Neuronal stem cell (in vitro differentiated cells): Measurements from ENCODE around the gene HS3ST6.
A peak's percentile ranks its signal among the peaks of the same experiment; 100 is the strongest.

Experiments used
- DNase-seq: peaks from one replicate; pipeline ENCODE4 v3.0.0-alpha.2; 2013; ENCODE audit warnings: low spot score
- H2AFZ ChIP-seq: one replicate; pipeline ENCODE4 v1.6.1; 2013; ENCODE audit warnings: mild to moderate bottlenecking, low read length, inconsistent platforms
- H2AK5ac ChIP-seq: 2 replicates; pipeline ENCODE4 v1.6.1; 2013; ENCODE audit warnings: low read depth, mild to moderate bottlenecking, inconsistent platforms, low read length, moderate library complexity, mixed read lengths
- H2BK120ac ChIP-seq: 2 replicates; pipeline ENCODE4 v1.6.1; 2013; ENCODE audit warnings: low read depth, mild to moderate bottlenecking, inconsistent platforms, low read length, moderate library complexity, mixed read lengths
- H2BK12ac ChIP-seq: one replicate; pipeline ENCODE4 v1.6.1; 2013; ENCODE audit warnings: low read length, inconsistent platforms
- H2BK15ac ChIP-seq: 2 replicates; pipeline ENCODE4 v1.6.1; 2013; ENCODE audit warnings: mild to moderate bottlenecking, low read length, inconsistent platforms, mixed read lengths
- H2BK5ac ChIP-seq: one replicate; pipeline ENCODE4 v1.6.1; 2013; ENCODE audit warnings: inconsistent platforms, mild to moderate bottlenecking, low read length, moderate library complexity
- H3K14ac ChIP-seq: one replicate; pipeline ENCODE4 v1.6.1; 2013; ENCODE audit warnings: low read length, inconsistent platforms
- H3K18ac ChIP-seq: 2 replicates; pipeline ENCODE4 v1.6.1; 2013; ENCODE audit warnings: low read length, inconsistent platforms
- H3K23ac ChIP-seq: 2 replicates; pipeline ENCODE4 v1.6.1; 2013; ENCODE audit warnings: low read depth, mild to moderate bottlenecking, mixed read lengths, low read length, inconsistent platforms; ENCODE audit not compliant: poor library complexity
- H3K27ac ChIP-seq: replicated peaks from 3 replicates; pipeline ENCODE4 v1.5.1; 2013; ENCODE audit warnings: low read length, inconsistent platforms
- H3K27me3 ChIP-seq, 3 experiments: 2 replicates each; pipeline ENCODE4 v1.6.1; 2013; ENCODE audit warnings: low read length in 3 of 3, mild to moderate bottlenecking in 2 of 3, inconsistent platforms in 1 of 3, low read depth in 1 of 3, mixed read lengths in 1 of 3, moderate library complexity in 1 of 3; ENCODE audit not compliant: control insufficient read depth in 3 of 3, insufficient read depth in 3 of 3
- H3K36me3 ChIP-seq, 2 donors: replicated peaks in 1 of 2; 2 replicates each; pipeline ENCODE4 v1.6.1; 2013; ENCODE audit warnings: low read length in 2 of 2; ENCODE audit not compliant: control insufficient read depth in 2 of 2, insufficient read depth in 2 of 2
- H3K4ac ChIP-seq: 2 replicates; pipeline ENCODE4 v1.6.1; 2013; ENCODE audit warnings: inconsistent platforms, mild to moderate bottlenecking, low read length, moderate library complexity
- H3K4me1 ChIP-seq, 2 donors: 1 replicate in 1 of 2; 2 replicates in 1 of 2; pipeline ENCODE4 v1.6.1; 2013; ENCODE audit warnings: low read length in 2 of 2, low read depth in 1 of 2; ENCODE audit not compliant: control insufficient read depth in 2 of 2, insufficient read depth in 1 of 2
- H3K4me2 ChIP-seq: one replicate; pipeline ENCODE4 v1.6.1; 2013; ENCODE audit warnings: mild to moderate bottlenecking, low read length, inconsistent platforms; ENCODE audit not compliant: insufficient read depth, poor library complexity, severe bottlenecking
- H3K4me3 ChIP-seq, 2 donors: 2 replicates each; pipeline ENCODE4 v1.5.1; 2013; ENCODE audit warnings: low read length in 2 of 2, mild to moderate bottlenecking in 2 of 2, inconsistent platforms in 1 of 2, moderate library complexity in 1 of 2
- H3K79me1 ChIP-seq: one replicate; pipeline ENCODE4 v1.6.1; 2013; ENCODE audit warnings: low read depth, mild to moderate bottlenecking, inconsistent platforms, low read length, moderate library complexity
- H3K9ac ChIP-seq: one replicate; pipeline ENCODE4 v1.6.1; 2013; ENCODE audit warnings: mild to moderate bottlenecking, low read depth, low read length, inconsistent platforms; ENCODE audit not compliant: poor library complexity
- H3K9me3 ChIP-seq, 2 donors: replicated peaks in 1 of 2; 2 replicates each; pipeline versions ENCODE3 to v1.6.1; 2013; ENCODE audit warnings: low read length in 2 of 2, mild to moderate bottlenecking in 2 of 2, inconsistent platforms in 1 of 2, low read depth in 1 of 2, mixed read lengths in 1 of 2, moderate library complexity in 1 of 2; ENCODE audit not compliant: control insufficient read depth in 2 of 2, insufficient read depth in 1 of 2
- H4K8ac ChIP-seq: one replicate; pipeline ENCODE4 v1.6.1; 2013; ENCODE audit warnings: low read depth, mild to moderate bottlenecking, inconsistent platforms, low read length, moderate library complexity
- H4K91ac ChIP-seq: one replicate; pipeline ENCODE4 v1.6.1; 2013; ENCODE audit warnings: low read length, low read depth, mild to moderate bottlenecking, inconsistent platforms; ENCODE audit not compliant: poor library complexity
- WGBS, 2 donors: extraction: QIAGEN DNeasy Blood & Tissue Kit; methylation state at CpG; one replicate each; pipeline ENCODE4 v1.1.7; 2013; ENCODE audit warnings: missing lambda C conversion rate in 2 of 2, mixed read lengths in 1 of 2; ENCODE audit not compliant: insufficient read length in 2 of 2, insufficient replicate concordance in 1 of 2; ENCODE audit errors: extremely low coverage in 2 of 2; 5-methylcytosine and 5-hydroxymethylcytosine counted together

HS3ST6 gene

GRCh38 chr16:1915732-1916639 is 2.2 kb downstream of the HS3ST6 start:
- peak overlapping the region; percentile 8 for H2BK15ac ChIP-seq
- H3K36me3 ChIP-seq = no peaks in the 10 kb centered on the region
- H3K9ac ChIP-seq = no peak overlapping the region
- peaks cover 26 to 85% (median 41%) of the 10 kb centered on the region in 3 experiments for H3K27me3 ChIP-seq
- no peak overlapping the region for H2BK120ac ChIP-seq
- H3K4me2 ChIP-seq = no peak overlapping the region
- no peak overlapping the region for H3K4ac ChIP-seq
- H2AFZ ChIP-seq = no peak overlapping the region
- no CpG with 5 or more reads among the region's 25 CpGs for WGBS, 2 donors
- H3K79me1 ChIP-seq = peaks cover 5% of the 10 kb centered on the region
- H3K23ac ChIP-seq = no peak overlapping the region
- H2AK5ac ChIP-seq = peak overlapping the region; percentile 85
- H3K4me3 ChIP-seq = no peak overlapping the region
- H3K9me3 ChIP-seq = no peaks in the 10 kb centered on the region
- no peak overlapping the region for H3K14ac ChIP-seq
- no peak overlapping the region for H4K8ac ChIP-seq
- no peak overlapping the region for H4K91ac ChIP-seq
- H3K27ac ChIP-seq = no peak overlapping the region
- no peak overlapping the region for H2BK5ac ChIP-seq
- peaks cover 15 to 40% of the 10 kb centered on the region in 2 donors for H3K4me1 ChIP-seq
- H2BK12ac ChIP-seq = peak overlapping the region; percentile 68
- DNase-seq = no peak
- peak overlapping the region; percentile 84 for H3K18ac ChIP-seq

GRCh38 chr16:1914988-1915387 is 3.2 kb downstream of the HS3ST6 start:
- DNase-seq = no peak
- H3K27me3 ChIP-seq = peaks cover 22 to 75% (median 33%) of the 10 kb centered on the region in 3 experiments
- H3K36me3 ChIP-seq = no peaks in the 10 kb centered on the region
- H4K91ac ChIP-seq = no peak overlapping the region
- H2BK12ac ChIP-seq = no peak overlapping the region
- H2BK15ac ChIP-seq = peak overlapping the region; percentile 92
- H2BK120ac ChIP-seq = no peak overlapping the region
- H3K4me1 ChIP-seq = peaks cover 12 to 39% of the 10 kb centered on the region in 2 donors
- no peak overlapping the region for H2AFZ ChIP-seq
- H3K18ac ChIP-seq = peak overlapping the region; percentile 60
- peak overlapping the region; percentile 92 for H2AK5ac ChIP-seq
- H3K23ac ChIP-seq = no peak overlapping the region
- H4K8ac ChIP-seq = no peak overlapping the region
- no peak overlapping the region for H3K27ac ChIP-seq
- H3K4me2 ChIP-seq = no peak overlapping the region
- H3K4ac ChIP-seq = no peak overlapping the region
- H3K4me3 ChIP-seq = no peak overlapping the region
- WGBS, 2 donors = no CpG with 5 or more reads among the region's 8 CpGs
- H2BK5ac ChIP-seq = peak overlapping the region; percentile 87
- H3K9ac ChIP-seq = no peak overlapping the region
- H3K79me1 ChIP-seq = peaks cover 5% of the 10 kb centered on the region
- no peak overlapping the region for H3K14ac ChIP-seq
- H3K9me3 ChIP-seq = no peaks in the 10 kb centered on the region

GRCh38 chr16:1914084-1914608 is 4.1 kb downstream of the HS3ST6 start:
- H3K23ac ChIP-seq = no peak overlapping the region
- H4K8ac ChIP-seq = peak overlapping the region; percentile 48
- peak overlapping the region; percentile 90 for H2BK12ac ChIP-seq
- WGBS, 2 donors = no CpG with 5 or more reads among the region's 15 CpGs
- H2AK5ac ChIP-seq = peak overlapping the region; percentile 92
- H2BK5ac ChIP-seq = peak overlapping the region; percentile 87
- H3K36me3 ChIP-seq = no peaks in the 10 kb centered on the region
- H3K9ac ChIP-seq = peak overlapping the region; percentile 50
- peaks cover 10 to 36% of the 10 kb centered on the region in 2 donors for H3K4me1 ChIP-seq
- peak overlapping the region; percentile 84 for H3K4ac ChIP-seq
- H3K27ac ChIP-seq = no peak overlapping the region
- H3K27me3 ChIP-seq = peaks cover 15 to 73% (median 24%) of the 10 kb centered on the region in 3 experiments
- no peak overlapping the region for H2BK120ac ChIP-seq
- DNase-seq = no peak
- H4K91ac ChIP-seq = no peak overlapping the region
- no peak overlapping the region for H3K4me3 ChIP-seq
- H2AFZ ChIP-seq = no peak overlapping the region
- H3K14ac ChIP-seq = peak overlapping the region; percentile 71
- peaks cover 5% of the 10 kb centered on the region for H3K79me1 ChIP-seq
- peak overlapping the region; percentile 92 for H2BK15ac ChIP-seq
- peak overlapping the region; percentile 95 for H3K18ac ChIP-seq
- no peak overlapping the region for H3K4me2 ChIP-seq
- H3K9me3 ChIP-seq = no peaks in the 10 kb centered on the region
